ENCODE measurements around the gene CAVIN2. TPM values are rescaled to one million over a fixed set of nuclear protein-coding genes. Genes with fewer than 3 reads are reported as not detected.

The CAVIN2 gene
- total RNA-seq, 2 donors from 2014 or later, result 5.5 to 12.7 TPM

GRCh38 chr2:191836853-191837769 lies 9.8 kb downstream of the CAVIN2 start:
- no peaks in the 10 kb centered on the region for H3K9me3 ChIP-seq
- no peaks in the 10 kb centered on the region for H3K36me3 ChIP-seq
- no peak overlapping the region for H3K27ac ChIP-seq
- H3K4me1 ChIP-seq, result no peaks in the 10 kb centered on the region
- no peak overlapping the region for H3K4me3 ChIP-seq
- no peak overlapping the region for H3K9ac ChIP-seq (ENCODE audit: low read depth in 2 of 2, low read length in 2 of 2)
- TF ChIP-seq CTCF (IDR thresholded peaks at IDR 0.05), result no peak
- no peaks in the 10 kb centered on the region for H3K27me3 ChIP-seq
- DNase-seq, result no peak
- intact Hi-C loops (cut with DNase I), result no loop called here

GRCh38 chr2:191836471-191836852 lies 10.4 kb downstream of the CAVIN2 start:
- TF ChIP-seq CTCF (IDR thresholded peaks at IDR 0.05), result no peak
- Histone ChIP-seq H3K27me3 (no peaks in the 10 kb centered on the region), H3K9ac (ENCODE audit: low read depth in 2 of 2, low read length in 2 of 2) (no peak overlapping the region), H3K4me1 (no peaks in the 10 kb centered on the region), H3K36me3 (no peaks in the 10 kb centered on the region), H3K9me3 (no peaks in the 10 kb centered on the region), H3K4me3 (no peak overlapping the region), H3K27ac (no peak overlapping the region)
- no peak for DNase-seq
- intact Hi-C loops (cut with DNase I), result no loop called here

GRCh38 chr2:191835539-191836350 lies 11.1 kb downstream of the CAVIN2 start:
- intact Hi-C loops (cut with DNase I), result no loop called here
- H3K36me3 ChIP-seq, result no peaks in the 10 kb centered on the region
- H3K4me3 ChIP-seq, result no peak overlapping the region
- H3K27ac ChIP-seq, result no peak overlapping the region
- no peak overlapping the region for H3K9ac ChIP-seq (ENCODE audit: low read depth in 2 of 2, low read length in 2 of 2)
- H3K9me3 ChIP-seq, result no peaks in the 10 kb centered on the region
- no peaks in the 10 kb centered on the region for H3K4me1 ChIP-seq
- no peak for DNase-seq
- no peak for TF ChIP-seq CTCF (IDR thresholded peaks at IDR 0.05)
- no peaks in the 10 kb centered on the region for H3K27me3 ChIP-seq

- Histone ChIP-seq H3K9me3 (no peaks in the 10 kb centered on the region), H3K27ac (no peak overlapping the region), H3K4me3 (no peak overlapping the region), H3K9ac (ENCODE audit: low read depth in 2 of 2, low read length in 2 of 2) (no peak overlapping the region), H3K36me3 (no peaks in the 10 kb centered on the region), H3K27me3 (no peaks in the 10 kb centered on the region), H3K4me1 (no peaks in the 10 kb centered on the region)
- DNase-seq, result no peak
- no peak for TF ChIP-seq CTCF (IDR thresholded peaks at IDR 0.05)
- intact Hi-C loops (cut with DNase I), result no loop called here
Measured at GRCh38 chr2:191835100-191835499, 11.8 kb downstream of the CAVIN2 start.

GRCh38 chr2:191833356-191833755 lies 13.5 kb downstream of the CAVIN2 start:
- Histone ChIP-seq H3K9me3 (no peaks in the 10 kb centered on the region), H3K4me3 (no peak overlapping the region), H3K27me3 (no peaks in the 10 kb centered on the region), H3K9ac (ENCODE audit: low read depth in 2 of 2, low read length in 2 of 2) (no peak overlapping the region), H3K27ac (no peak overlapping the region), H3K4me1 (no peaks in the 10 kb centered on the region), H3K36me3 (no peaks in the 10 kb centered on the region)
- no peak for TF ChIP-seq CTCF (IDR thresholded peaks at IDR 0.05)
- intact Hi-C loops (cut with DNase I), result no loop called here
- DNase-seq, result no peak

Measured in colonic mucosa (tissue), 4 donors.